Activated T-cell treated with anti-CD3 and anti-CD28 coated beads for 48 hours (primary cell): ENCODE data around the gene FKBP5.
"Not testable (repeated sequence)": the region's sequence is repeated elsewhere in the genome, so short reads cannot be mapped to it uniquely, and the experiment has no call there.

ENCODE experiments used
- DNase-seq: peaks from one replicate; pipeline ENCODE4 v3.0.0-alpha.2; 2020; ENCODE audit warnings: low read depth

FKBP5 gene

GRCh38 chr6:35609588-35609987 is 79.1 kb downstream of the FKBP5 start:
- DNase-seq = no peak

- no peak for DNase-seq
These were observed 81.0 kb downstream of the FKBP5 start for GRCh38 chr6:35607517-35608233.

GRCh38 chr6:35605600-35605999 is 83.1 kb downstream of the FKBP5 start:
- no peak for DNase-seq

- no peak for DNase-seq
These were observed 85.2 kb downstream of the FKBP5 start for GRCh38 chr6:35603326-35604202.

- no peak for DNase-seq
These were observed 86.4 kb downstream of the FKBP5 start for GRCh38 chr6:35602133-35602946.

GRCh38 chr6:35601331-35602132 is 87.2 kb downstream of the FKBP5 start:
- DNase-seq = no peak

- DNase-seq = no peak
These were observed 88.0 kb downstream of the FKBP5 start for GRCh38 chr6:35600659-35601125.

GRCh38 chr6:35599761-35600658 is 88.7 kb downstream of the FKBP5 start:
- DNase-seq = no peak

- not testable (repeated sequence) for DNase-seq
These were observed 90.1 kb downstream of the FKBP5 start for GRCh38 chr6:35598621-35599020.

GRCh38 chr6:35596448-35597442 is 92.0 kb downstream of the FKBP5 start:
- DNase-seq = no peak

GRCh38 chr6:35594503-35595186 is 94.1 kb downstream of the FKBP5 start:
- DNase-seq = no peak

GRCh38 chr6:35592178-35592577 is 96.5 kb downstream of the FKBP5 start:
- no peak for DNase-seq

GRCh38 chr6:35590622-35591066 is 98.1 kb downstream of the FKBP5 start:
- DNase-seq = no peak

- DNase-seq = no peak
These were observed 98.8 kb downstream of the FKBP5 start for GRCh38 chr6:35589904-35590303.

GRCh38 chr6:35589201-35589739 is 99.4 kb downstream of the FKBP5 start:
- no peak for DNase-seq

- no peak for DNase-seq
These were observed 101.5 kb downstream of the FKBP5 start for GRCh38 chr6:35587167-35587566.

GRCh38 chr6:35586542-35586941 is 102.2 kb downstream of the FKBP5 start:
- no peak for DNase-seq

GRCh38 chr6:35585658-35586057 is 103.1 kb downstream of the FKBP5 start:
- DNase-seq = no peak
